H1 (cell line): ENCODE results near the gene OGFOD2. TPM values are rescaled to one million over a fixed set of nuclear protein-coding genes. Genes with fewer than 3 reads are reported as not detected.

Experiments
- BACH1 ChIP-seq: IDR thresholded peaks from 2 replicates; pipeline ENCODE4 v1.6.1; 2012; ENCODE audit warnings: low read length, improper control_type of control experiment
- CBX5 ChIP-seq: fragments of 300-800, 300-1000 bp; sonication (generic); IDR thresholded peaks from 2 replicates; pipeline ENCODE4 v1.7.1; 2016; ENCODE audit warnings: antibody characterized with exemption, low read length, low read depth
- CHD1 ChIP-seq: IDR thresholded peaks from 2 replicates; pipeline ENCODE4 v1.6.1; 2012; ENCODE audit warnings: low read depth, low read length, improper control_type of control experiment
- CHD2 ChIP-seq: IDR thresholded peaks from 2 replicates; pipeline ENCODE4 v1.6.1; 2012; ENCODE audit warnings: low read length, improper control_type of control experiment
- EGR1 ChIP-seq: IDR thresholded peaks from 2 replicates; pipeline ENCODE4 v1.6.1; 2011; ENCODE audit warnings: low read depth, low read length, borderline replicate concordance
- HDAC2 ChIP-seq, 2 experiments: fragments of 300-600 bp in 1 of 2; sonication (generic) in 1 of 2; IDR thresholded peaks; 2 replicates each; pipeline ENCODE4 v1.6.1; 2011 to 2012; ENCODE audit warnings: low read depth in 2 of 2, low read length in 2 of 2, mild to moderate bottlenecking in 2 of 2, moderate library complexity in 2 of 2, borderline replicate concordance in 1 of 2, inconsistent platforms in 1 of 2
- JUN ChIP-seq: IDR thresholded peaks from 2 replicates; pipeline ENCODE4 v1.6.1; 2011; ENCODE audit warnings: low read depth, mild to moderate bottlenecking, improper control_type of control experiment, low read length
- SIRT6 ChIP-seq: IDR thresholded peaks from one replicate; pipeline ENCODE4 v1.7.1; 2012; ENCODE audit warnings: low read length, inconsistent platforms
- SIX5 ChIP-seq: IDR thresholded peaks from 2 replicates; pipeline ENCODE4 v1.6.1; 2011; ENCODE audit warnings: mild to moderate bottlenecking, low read depth, low read length
- SP4 ChIP-seq: IDR thresholded peaks from 2 replicates; pipeline ENCODE4 v1.6.1; 2012; ENCODE audit warnings: low read length, inconsistent platforms
- SUZ12 ChIP-seq: fragments of 200-600 bp; sonication (generic); IDR thresholded peaks from 2 replicates; pipeline ENCODE4 v1.6.1; 2012; ENCODE audit warnings: mild to moderate bottlenecking, inconsistent platforms, low read length, moderate library complexity, mixed read lengths
- TBP ChIP-seq: IDR thresholded peaks from 2 replicates; pipeline ENCODE4 v1.6.1; 2011; ENCODE audit warnings: low read depth, low read length, improper control_type of control experiment
- TEAD4 ChIP-seq: IDR thresholded peaks from 2 replicates; pipeline ENCODE4 v1.6.1; 2012; ENCODE audit warnings: low read depth, low read length, inconsistent platforms, mixed read lengths
- polyA plus RNA-seq, 7 experiments: library from polyadenylated mRNA; depleted of rRNA in 3 of 7; stranded (reverse) in 5 of 7; unstranded in 2 of 7; fragments of >200 nt in 5 of 7; fragments of 200-250 nt in 2 of 7; gene quantifications; 1 replicate in 5 of 7; 2 replicates in 1 of 7; 4 replicates in 1 of 7; pipeline versions ENCODE4 v1.2.1 to v1.2.3, GENCODE V29; 2011 to 2013; ENCODE audit warnings: missing spikeins in 2 of 7, mixed read lengths in 2 of 7
- total RNA-seq: library from RNA; stranded (reverse); fragmentation: NEBNext Ultra II Directional; extraction: Animal tissue kit (Norgen Biotek cat#: 25700); gene quantifications from 2 replicates; pipeline ENCODE4 v1.2.1, GENCODE V29; 2021
- TF ChIP-seq, protein P1 (sequence below): IDR thresholded peaks from 2 replicates; pipeline ENCODE4 v1.6.1; 2012; ENCODE audit warnings: low read length, inconsistent platforms
- TF ChIP-seq, protein P2 (sequence below): IDR thresholded peaks from 2 replicates; pipeline ENCODE4 v1.6.1; 2011; ENCODE audit warnings: low read length, improper control_type of control experiment

Gene OGFOD2
- total and polyA plus RNA-seq, 2 of the 8 experiments (the other 6 are each of a cell fraction or from before 2014, with no cell fraction given) = 17.3 to 20.3 TPM

DNA sequence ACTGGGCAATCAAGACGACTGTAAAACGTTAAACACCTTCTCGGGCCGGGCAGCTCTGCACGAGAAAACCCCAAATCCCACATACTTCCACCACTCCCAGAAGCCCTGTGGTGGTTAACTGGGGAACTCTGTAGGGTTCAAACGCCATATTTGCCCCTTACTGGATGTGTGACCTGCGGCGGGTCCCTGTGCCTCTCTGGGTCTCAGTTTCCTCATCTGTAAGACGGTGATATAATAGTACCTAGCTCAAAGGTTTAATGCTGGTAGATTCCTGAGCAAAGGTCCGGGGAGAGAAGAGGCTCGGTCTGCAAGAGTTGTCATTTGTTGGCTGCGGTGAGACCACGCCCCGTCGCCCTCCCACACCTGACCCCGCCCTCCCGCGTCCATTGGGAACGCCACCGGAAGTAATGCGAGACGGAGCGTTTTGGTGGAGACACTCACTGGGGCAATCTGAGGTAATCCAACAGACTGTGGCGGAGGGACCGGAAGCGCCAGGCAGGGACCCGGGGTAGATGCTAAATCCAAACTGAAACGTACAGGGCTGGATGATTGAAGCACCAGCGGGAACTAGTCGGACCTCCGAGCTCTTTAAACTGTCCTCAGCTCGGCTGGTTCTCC, 661 bp upstream of the OGFOD2 start (continued):
- TF ChIP-seq, protein P1, sequence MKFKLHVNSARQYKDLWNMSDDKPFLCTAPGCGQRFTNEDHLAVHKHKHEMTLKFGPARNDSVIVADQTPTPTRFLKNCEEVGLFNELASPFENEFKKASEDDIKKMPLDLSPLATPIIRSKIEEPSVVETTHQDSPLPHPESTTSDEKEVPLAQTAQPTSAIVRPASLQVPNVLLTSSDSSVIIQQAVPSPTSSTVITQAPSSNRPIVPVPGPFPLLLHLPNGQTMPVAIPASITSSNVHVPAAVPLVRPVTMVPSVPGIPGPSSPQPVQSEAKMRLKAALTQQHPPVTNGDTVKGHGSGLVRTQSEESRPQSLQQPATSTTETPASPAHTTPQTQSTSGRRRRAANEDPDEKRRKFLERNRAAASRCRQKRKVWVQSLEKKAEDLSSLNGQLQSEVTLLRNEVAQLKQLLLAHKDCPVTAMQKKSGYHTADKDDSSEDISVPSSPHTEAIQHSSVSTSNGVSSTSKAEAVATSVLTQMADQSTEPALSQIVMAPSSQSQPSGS = peak; percentile 89
- TF ChIP-seq EGR1 (0 out of 2 replicates have a peak, but pooled peaks have one; percentile 15), SUZ12 (no peak), TBP (peak; percentile 58), SIRT6 (no peak), HDAC2 (IDR thresholded peaks at IDR 0.05; ENCODE audit: borderline replicate concordance in 1 of 2, low read depth in 2 of 2, low read length in 2 of 2) (no peak), SP4 (peak; percentile 39; the same call in 1 of the 2 replicates), TEAD4 (no peak), CBX5 (no peak), SIX5 (no peak), JUN (no peak; the same call in 1 of the 2 replicates), BACH1 (no peak), CHD2 (peak; percentile 47; the same call in 1 of the 2 replicates), CHD1 (no peak)
- TF ChIP-seq, protein P2, sequence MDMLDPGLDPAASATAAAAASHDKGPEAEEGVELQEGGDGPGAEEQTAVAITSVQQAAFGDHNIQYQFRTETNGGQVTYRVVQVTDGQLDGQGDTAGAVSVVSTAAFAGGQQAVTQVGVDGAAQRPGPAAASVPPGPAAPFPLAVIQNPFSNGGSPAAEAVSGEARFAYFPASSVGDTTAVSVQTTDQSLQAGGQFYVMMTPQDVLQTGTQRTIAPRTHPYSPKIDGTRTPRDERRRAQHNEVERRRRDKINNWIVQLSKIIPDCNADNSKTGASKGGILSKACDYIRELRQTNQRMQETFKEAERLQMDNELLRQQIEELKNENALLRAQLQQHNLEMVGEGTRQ = peak; percentile 39; the same call in 1 of the 2 replicates
